ENCODE data around the gene ETS1.

DNA sequence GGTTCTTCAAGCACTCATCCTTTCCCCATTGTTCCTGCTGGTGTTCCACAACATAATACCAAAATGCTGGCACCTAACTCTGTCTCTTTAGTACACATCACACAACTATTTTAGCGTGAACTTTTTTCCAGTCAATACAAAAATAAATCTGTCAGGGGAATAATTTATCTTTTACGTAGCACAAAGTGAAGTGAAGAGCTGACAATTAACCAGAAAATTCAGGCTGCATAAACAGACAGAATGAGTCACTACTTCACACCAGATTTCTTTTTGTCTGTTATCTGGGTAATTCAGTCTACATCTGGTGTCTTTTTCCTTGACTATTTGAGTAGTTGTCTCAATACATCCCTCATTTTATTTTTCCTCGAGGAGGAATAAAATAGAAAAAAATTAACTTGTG lies 7.9 kb upstream of the ETS1 start:
- TF ChIP-seq, protein P1, sequence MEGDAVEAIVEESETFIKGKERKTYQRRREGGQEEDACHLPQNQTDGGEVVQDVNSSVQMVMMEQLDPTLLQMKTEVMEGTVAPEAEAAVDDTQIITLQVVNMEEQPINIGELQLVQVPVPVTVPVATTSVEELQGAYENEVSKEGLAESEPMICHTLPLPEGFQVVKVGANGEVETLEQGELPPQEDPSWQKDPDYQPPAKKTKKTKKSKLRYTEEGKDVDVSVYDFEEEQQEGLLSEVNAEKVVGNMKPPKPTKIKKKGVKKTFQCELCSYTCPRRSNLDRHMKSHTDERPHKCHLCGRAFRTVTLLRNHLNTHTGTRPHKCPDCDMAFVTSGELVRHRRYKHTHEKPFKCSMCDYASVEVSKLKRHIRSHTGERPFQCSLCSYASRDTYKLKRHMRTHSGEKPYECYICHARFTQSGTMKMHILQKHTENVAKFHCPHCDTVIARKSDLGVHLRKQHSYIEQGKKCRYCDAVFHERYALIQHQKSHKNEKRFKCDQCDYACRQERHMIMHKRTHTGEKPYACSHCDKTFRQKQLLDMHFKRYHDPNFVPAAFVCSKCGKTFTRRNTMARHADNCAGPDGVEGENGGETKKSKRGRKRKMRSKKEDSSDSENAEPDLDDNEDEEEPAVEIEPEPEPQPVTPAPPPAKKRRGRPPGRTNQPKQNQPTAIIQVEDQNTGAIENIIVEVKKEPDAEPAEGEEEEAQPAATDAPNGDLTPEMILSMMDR (IDR thresholded peaks at IDR 0.05; ENCODE audit: insufficient read depth, low read length) = no peak
- no peak for TF ChIP-seq GABPA (IDR thresholded peaks at IDR 0.05; ENCODE audit: low read depth)
- no peak for TF ChIP-seq POLR2AphosphoS5 (IDR thresholded peaks at IDR 0.05; ENCODE audit: low read depth)
- TF ChIP-seq SPI1 (IDR thresholded peaks at IDR 0.05; ENCODE audit: borderline replicate concordance, low read depth) = no peak

All from HL-60 (cell line).